Measurements from ENCODE around the gene ASXL2.

DNA sequence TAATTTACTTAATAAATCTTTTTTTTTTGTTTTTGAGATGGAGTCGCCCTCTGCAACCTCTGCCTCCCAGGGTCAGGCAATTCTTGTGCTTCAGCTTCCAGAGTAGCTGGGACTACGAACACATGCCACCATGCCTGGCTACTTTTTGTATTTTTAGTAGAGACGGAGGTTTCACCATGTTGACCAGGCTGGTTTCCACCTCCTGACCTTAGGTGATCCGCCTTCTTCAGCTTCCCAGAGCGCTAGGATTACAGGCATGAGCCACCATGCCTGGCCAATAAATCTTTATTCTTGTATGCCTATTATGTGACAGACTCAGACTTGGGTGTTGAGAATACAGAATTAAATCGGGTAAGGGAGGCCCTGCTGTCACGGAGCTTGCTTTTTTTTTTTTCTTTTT is 16.7 kb upstream of the ASXL2 start:
- TF ChIP-seq YY1 (IDR thresholded peaks at IDR 0.05; ENCODE audit: insufficient read depth, insufficient read length), result no peak
- TF ChIP-seq ZNF274 (IDR thresholded peaks at IDR 0.05; ENCODE audit: low read depth, low read length), result no peak
- no peak for TF ChIP-seq SUZ12 (IDR thresholded peaks at IDR 0.05; ENCODE audit: extremely low read depth, insufficient read depth, insufficient read length)

Data from NT2/D1 (cell line).